Aorta (tissue), 5 donors: Measurements from ENCODE around the gene BOLA1. TPM values are rescaled to one million over a fixed set of nuclear protein-coding genes. Genes with fewer than 3 reads are reported as not detected.
"Not testable (repeated sequence)": the region's sequence is repeated elsewhere in the genome, so short reads cannot be mapped to it uniquely, and the experiment has no call there.

Experiments
- ATAC-seq: fragments of 200-7000 bp; cut with Tn5 transposase; one replicate; pipeline ENCODE4 v1.9.1; 2022; ENCODE audit warnings: moderate library complexity; ENCODE audit not compliant: low FRiP score
- DNase-seq, 2 donors: peaks; one replicate each; pipeline ENCODE4 v3.0.0-alpha.2; 2020
- H3K27ac ChIP-seq, 2 donors: one replicate each; pipeline ENCODE4 v1.5.1; 2013; ENCODE audit warnings: low read length in 2 of 2, mild to moderate bottlenecking in 2 of 2, moderate library complexity in 2 of 2, control low read depth in 1 of 2, inconsistent platforms in 1 of 2, low read depth in 1 of 2
- H3K27me3 ChIP-seq, 2 donors: one replicate each; pipeline ENCODE4 v1.6.1; 2013; ENCODE audit warnings: control low read depth in 1 of 2, low read length in 1 of 2, mild to moderate bottlenecking in 1 of 2, moderate library complexity in 1 of 2; ENCODE audit not compliant: insufficient read depth in 2 of 2, control insufficient read depth in 1 of 2
- H3K36me3 ChIP-seq, 2 donors: one replicate each; pipeline ENCODE4 v1.6.1; 2013; ENCODE audit warnings: control low read depth in 1 of 2, low read length in 1 of 2, mild to moderate bottlenecking in 1 of 2; ENCODE audit not compliant: insufficient read depth in 2 of 2, control insufficient read depth in 1 of 2
- H3K4me1 ChIP-seq, 2 donors: one replicate each; pipeline ENCODE4 v1.6.1; 2013; ENCODE audit warnings: low read length in 2 of 2, control low read depth in 1 of 2, mild to moderate bottlenecking in 1 of 2, moderate library complexity in 1 of 2; ENCODE audit not compliant: insufficient read depth in 2 of 2, control insufficient read depth in 1 of 2
- H3K4me3 ChIP-seq, 2 donors: one replicate each; pipeline ENCODE4 v1.5.1; 2013; ENCODE audit warnings: low read length in 2 of 2, control low read depth in 1 of 2, mild to moderate bottlenecking in 1 of 2
- H3K9me3 ChIP-seq: one replicate; pipeline ENCODE4 v1.6.1; 2013; ENCODE audit warnings: mild to moderate bottlenecking, low read length; ENCODE audit not compliant: control insufficient read depth
- WGBS, 2 donors: extraction: QIAGEN DNeasy Blood & Tissue Kit; methylation state at CpG; one replicate each; pipeline ENCODE4 v1.1.7; 2013; 5-methylcytosine and 5-hydroxymethylcytosine counted together
- intact Hi-C, 2 donors: fragments of 100-400 bp; cut with DNase I; formaldehyde crosslinking; loops; one replicate each; pipeline versions ENCODE4 v1.14.2 to v1.15.0; 2022
- polyA plus RNA-seq, 2 donors: library from polyadenylated mRNA; stranded (reverse); fragments of 200-250 nt; gene quantifications; one replicate each; pipeline ENCODE4 v1.2.3, GENCODE V29; 2013
- total RNA-seq, 2 donors: library from RNA; stranded (reverse); fragmentation: NEBNext Ultra II Directional; extraction: Animal tissue kit (Norgen Biotek cat#: 25700); gene quantifications; one replicate each; pipeline ENCODE4 v1.2.1, GENCODE V29; 2021
- donor health status: healthy with polysubstance abuse.
- donor health status: Bipolar disorder and iron deficiency.
- donor health status: DM: no; HTN: no; CAD: no.
- donor health status: DM: no; HTN: no; CAD: no.
- donor health status: DM: yes; HTN: yes; CAD: no.

The BOLA1 gene
- total and polyA plus RNA-seq, 4 donors, result 8.7 to 26.6 (median 18.1) TPM

DNA sequence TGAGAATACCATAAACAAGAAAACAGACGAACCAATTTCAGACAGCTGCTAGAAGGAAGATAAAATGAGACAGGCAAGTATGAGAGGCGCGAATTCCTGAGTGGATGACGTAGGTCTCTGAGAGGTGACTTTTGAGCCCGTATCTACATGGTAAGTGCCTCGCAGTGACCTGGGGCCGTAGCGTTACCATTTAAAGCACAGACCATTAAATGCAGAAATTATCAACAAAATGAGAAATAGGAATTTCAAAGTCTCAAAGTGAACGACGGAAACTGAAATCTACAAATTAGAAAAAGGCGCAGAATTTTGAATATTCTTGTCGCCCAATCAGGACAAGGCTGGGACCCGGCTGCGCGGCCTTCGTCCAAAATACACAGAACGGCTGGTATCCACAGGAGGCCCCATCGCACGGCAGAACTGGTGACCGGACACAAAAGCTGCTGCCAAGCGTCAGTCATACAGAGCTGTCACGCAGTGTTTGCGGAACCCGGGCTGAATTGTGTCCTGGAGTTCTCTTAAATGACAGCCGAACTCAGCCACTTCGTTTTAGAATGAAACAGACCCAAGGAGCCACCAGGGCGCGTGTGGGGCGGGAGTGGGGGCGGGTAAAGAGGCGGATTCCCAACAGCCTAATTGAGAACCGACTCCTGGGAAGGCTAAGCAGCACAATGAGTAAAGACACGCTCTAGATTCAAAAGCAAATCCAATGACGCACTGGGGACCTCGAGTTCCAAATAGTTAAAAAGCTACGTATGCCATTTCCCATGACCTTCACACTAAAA, 13.8 kb upstream of the BOLA1 start:
- Histone ChIP-seq H3K27ac (peak overlapping the region; percentile 5 to 96), H3K4me1 (peaks cover 0 to 4% of the 10 kb centered on the region in 2 donors), H3K36me3 (no peaks in the 10 kb centered on the region), H3K9me3 (no peaks in the 10 kb centered on the region), H3K27me3 (peaks cover 0 to 2% of the 10 kb centered on the region in 2 donors), H3K4me3 (peak overlapping the region; percentile 62 to 89)
- 0% methylated on average over 36 of the region's 36 CpGs for WGBS, 2 donors
- peak; percentile 81 for ATAC-seq
- DNase-seq, result peak; percentile 95 to 96
- intact Hi-C loops, result no loop called here

DNA sequence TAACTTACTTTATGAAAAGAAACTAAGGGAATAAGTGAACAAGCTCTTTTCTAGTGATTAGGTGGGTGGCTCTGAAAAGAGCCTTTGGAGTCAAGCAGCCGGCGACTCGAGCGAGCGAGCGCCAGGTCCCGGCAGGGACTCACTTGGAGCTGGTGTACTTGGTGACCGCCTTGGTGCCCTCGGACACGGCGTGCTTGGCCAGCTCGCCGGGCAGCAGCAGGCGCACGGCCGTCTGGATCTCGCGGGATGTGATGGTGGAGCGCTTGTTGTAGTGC, 13.3 kb upstream of the BOLA1 start:
- peak; percentile 0 for ATAC-seq
- Histone ChIP-seq H3K4me3 (peak overlapping the region; percentile 62 to 89), H3K27ac (peak overlapping the region; percentile 36 to 96)
- intact Hi-C loops, H3K36me3 ChIP-seq, DNase-seq, H3K4me1 ChIP-seq, H3K27me3 ChIP-seq, H3K9me3 ChIP-seq: not testable (repeated sequence)
- 0% methylated on average over 19 of the region's 19 CpGs for WGBS, 2 donors

DNA sequence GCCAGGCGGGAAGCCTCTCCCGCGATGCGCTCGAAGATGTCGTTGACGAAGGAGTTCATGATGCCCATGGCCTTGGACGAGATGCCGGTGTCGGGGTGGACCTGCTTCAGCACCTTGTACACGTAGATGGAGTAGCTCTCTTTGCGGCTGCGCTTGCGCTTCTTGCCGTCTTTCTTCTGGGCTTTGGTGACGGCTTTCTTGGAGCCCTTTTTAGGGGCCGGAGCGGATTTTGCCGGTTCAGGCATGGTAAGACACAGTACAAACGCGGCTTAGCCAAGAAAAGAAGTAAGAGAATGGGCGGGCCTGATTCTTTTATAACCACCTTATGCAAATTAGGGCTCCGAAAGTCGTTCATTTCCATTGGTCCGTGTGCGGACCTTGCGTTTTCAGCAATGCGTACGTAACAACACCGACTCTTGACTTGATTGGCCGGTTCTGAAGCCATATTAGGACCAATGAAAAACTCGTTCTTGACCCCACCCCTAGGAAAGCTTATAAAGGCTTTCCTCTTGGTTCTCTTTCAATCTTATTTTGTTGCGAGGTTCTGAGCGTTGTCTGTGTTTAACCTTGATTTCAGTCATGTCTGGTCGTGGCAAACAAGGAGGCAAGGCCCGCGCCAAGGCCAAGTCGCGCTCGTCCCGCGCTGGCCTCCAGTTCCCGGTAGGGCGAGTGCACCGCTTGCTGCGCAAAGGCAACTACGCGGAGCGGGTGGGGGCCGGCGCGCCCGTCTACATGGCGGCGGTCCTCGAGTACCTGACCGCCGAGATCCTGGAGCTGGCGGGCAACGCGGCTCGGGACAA, 12.8 kb upstream of the BOLA1 start:
- Histone ChIP-seq H3K27me3 (peaks cover 0 to 2% of the 10 kb centered on the region in 2 donors), H3K27ac (peak overlapping the region; percentile 98), H3K4me3 (peak overlapping the region; percentile 83 to 89), H3K4me1 (peaks cover 0 to 4% of the 10 kb centered on the region in 2 donors), H3K36me3 (no peaks in the 10 kb centered on the region), H3K9me3 (no peaks in the 10 kb centered on the region)
- DNase-seq (peak; percentile 88 to 91), ATAC-seq (peak; percentile 91)
- 0% methylated on average over 62 of the region's 62 CpGs for WGBS, 2 donors
- intact Hi-C loops, result no loop called here

DNA sequence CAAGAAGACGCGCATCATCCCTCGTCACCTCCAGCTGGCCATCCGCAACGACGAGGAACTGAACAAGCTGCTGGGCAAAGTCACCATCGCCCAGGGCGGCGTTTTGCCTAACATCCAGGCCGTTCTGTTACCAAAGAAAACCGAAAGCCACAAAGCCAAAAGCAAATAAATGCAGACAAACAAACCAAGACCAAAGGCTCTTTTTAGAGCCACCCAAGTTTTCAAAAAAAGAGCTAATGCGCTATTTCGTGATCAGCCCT, 12.2 kb upstream of the BOLA1 start:
- intact Hi-C loops, H3K4me1 ChIP-seq, ATAC-seq, H3K9me3 ChIP-seq, DNase-seq, H3K27me3 ChIP-seq, H3K36me3 ChIP-seq: not testable (repeated sequence)
- peak overlapping the region; percentile 35 to 83 for H3K4me3 ChIP-seq
- 0% methylated on average over 13 of the region's 13 CpGs for WGBS, 2 donors
- peak overlapping the region; percentile 98 for H3K27ac ChIP-seq

DNA sequence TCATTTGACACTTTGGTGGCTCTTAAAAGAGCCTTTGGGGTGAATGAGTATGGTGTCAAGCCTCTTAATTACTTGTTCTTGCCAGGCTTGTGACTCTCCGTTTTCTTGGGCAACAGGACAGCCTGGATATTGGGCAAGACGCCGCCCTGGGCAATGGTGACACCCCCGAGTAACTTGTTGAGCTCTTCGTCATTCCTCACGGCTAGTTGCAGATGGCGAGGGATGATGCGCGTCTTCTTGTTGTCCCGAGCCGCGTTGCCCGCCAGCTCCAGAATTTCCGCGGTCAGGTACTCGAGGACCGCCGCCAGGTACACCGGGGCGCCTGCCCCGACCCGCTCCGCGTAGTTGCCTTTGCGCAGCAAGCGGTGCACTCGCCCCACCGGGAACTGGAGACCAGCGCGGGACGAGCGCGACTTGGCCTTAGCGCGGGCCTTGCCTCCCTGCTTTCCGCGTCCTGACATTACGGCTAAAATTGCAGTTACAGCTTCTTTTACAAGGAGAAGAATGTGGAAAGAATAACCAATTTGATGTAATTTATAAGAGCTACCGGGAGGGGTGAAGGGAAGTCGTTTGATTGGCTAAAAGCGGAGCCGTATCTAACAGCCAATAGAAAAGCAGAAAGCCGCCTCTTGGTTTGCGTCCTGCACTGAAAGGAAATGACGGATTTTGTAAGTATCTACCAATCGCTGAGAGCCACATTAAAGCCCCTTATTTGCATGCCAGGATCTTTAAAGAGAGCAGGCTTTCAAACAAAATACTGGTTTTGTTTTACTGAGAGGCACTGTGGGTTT, 11.7 kb upstream of the BOLA1 start:
- Histone ChIP-seq H3K27ac (peak overlapping the region; percentile 98), H3K9me3 (no peaks in the 10 kb centered on the region), H3K36me3 (no peaks in the 10 kb centered on the region), H3K4me3 (peak overlapping the region; percentile 79 to 83), H3K4me1 (peaks cover 0 to 4% of the 10 kb centered on the region in 2 donors), H3K27me3 (peaks cover 0 to 2% of the 10 kb centered on the region in 2 donors)
- WGBS, 2 donors, result 0% methylated on average over 46 of the region's 46 CpGs
- intact Hi-C loops, result loop anchor here in 1 of 2 donors (2.0 kb wide), 1 partner anchor 51 kb away; no protein-coding TSS in a partner anchor
- DNase-seq (peak; percentile 85 to 88), ATAC-seq (peak; percentile 86)

DNA sequence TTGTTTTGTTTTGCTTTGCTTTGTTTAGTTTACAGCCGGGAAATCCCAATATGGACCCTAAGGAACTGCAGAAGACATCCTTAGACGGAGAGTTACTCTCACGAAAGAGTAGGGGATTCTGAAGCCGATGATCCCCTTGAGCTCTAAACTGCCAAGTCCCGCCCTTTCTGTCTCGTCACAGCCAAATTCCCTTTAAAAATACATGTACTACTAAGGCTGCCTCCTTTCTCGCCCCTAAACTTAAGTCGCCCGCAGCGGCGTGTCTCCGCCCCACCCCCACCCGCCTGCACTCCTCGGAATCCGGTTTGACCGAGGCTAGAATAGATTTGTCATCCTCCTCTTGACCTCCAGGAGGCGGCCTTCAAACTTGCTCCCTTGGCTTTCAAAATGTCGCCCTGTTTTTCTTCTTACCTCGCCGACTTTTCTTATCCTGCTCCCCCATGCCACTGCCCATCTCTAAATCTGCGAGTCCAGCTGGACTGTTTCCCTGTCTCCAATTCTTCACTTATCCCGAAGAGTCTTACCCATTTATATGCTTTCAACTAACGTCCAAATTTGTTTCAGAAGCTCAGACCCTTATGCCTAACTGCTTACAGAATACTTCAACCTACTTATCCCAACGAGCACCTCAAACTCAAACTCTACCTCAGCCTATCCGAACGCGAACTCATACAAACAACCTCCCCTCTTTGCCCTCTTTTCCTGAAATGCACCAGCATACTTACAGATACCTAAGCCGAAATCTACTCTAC, 10.9 kb upstream of the BOLA1 start:
- H3K27me3 ChIP-seq, result peaks cover 0 to 2% of the 10 kb centered on the region in 2 donors
- H3K4me1 ChIP-seq, result peaks cover 0 to 4% of the 10 kb centered on the region in 2 donors
- DNase-seq, result peak; percentile 90 to 92
- peak overlapping the region; percentile 54 to 97 for H3K4me3 ChIP-seq
- no peaks in the 10 kb centered on the region for H3K9me3 ChIP-seq
- H3K36me3 ChIP-seq, result no peaks in the 10 kb centered on the region
- WGBS, 2 donors, result 1% methylated on average over 28 of the region's 28 CpGs
- ATAC-seq, result peak; percentile 70
- intact Hi-C loops, result loop anchor here in 1 of 2 donors (2.0 kb wide), 1 partner anchor 50 kb away; no protein-coding TSS in a partner anchor
- peak overlapping the region; percentile 59 to 98 for H3K27ac ChIP-seq

DNA sequence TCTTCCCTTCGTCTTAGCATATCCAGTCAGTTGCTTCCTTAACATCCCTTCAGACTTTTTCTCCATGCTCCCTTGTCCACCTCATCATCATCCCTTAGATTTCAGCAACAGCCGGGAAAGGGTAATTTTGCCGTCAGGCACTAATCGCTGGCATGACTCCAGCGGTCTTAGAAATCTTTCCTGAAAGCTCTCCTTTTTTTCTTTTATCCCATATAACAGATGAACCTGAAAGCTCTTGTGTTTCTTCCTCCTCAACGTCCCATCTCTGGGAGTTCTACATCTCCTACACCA, 10.4 kb upstream of the BOLA1 start:
- DNase-seq (peak; percentile 62 to 63), ATAC-seq (no peak)
- peaks cover 0 to 2% of the 10 kb centered on the region in 2 donors for H3K27me3 ChIP-seq
- peak overlapping the region; percentile 52 to 98 for H3K27ac ChIP-seq
- intact Hi-C loops, result loop anchor here in 1 of 2 donors (2.0 kb wide), 1 partner anchor 50 kb away; no protein-coding TSS in a partner anchor
- peaks cover 0 to 4% of the 10 kb centered on the region in 2 donors for H3K4me1 ChIP-seq
- H3K9me3 ChIP-seq, result no peaks in the 10 kb centered on the region
- WGBS, 2 donors, result 5 to 7% methylated on average over 6 of the region's 6 CpGs
- peak overlapping the region; percentile 54 to 97 for H3K4me3 ChIP-seq
- no peaks in the 10 kb centered on the region for H3K36me3 ChIP-seq

DNA sequence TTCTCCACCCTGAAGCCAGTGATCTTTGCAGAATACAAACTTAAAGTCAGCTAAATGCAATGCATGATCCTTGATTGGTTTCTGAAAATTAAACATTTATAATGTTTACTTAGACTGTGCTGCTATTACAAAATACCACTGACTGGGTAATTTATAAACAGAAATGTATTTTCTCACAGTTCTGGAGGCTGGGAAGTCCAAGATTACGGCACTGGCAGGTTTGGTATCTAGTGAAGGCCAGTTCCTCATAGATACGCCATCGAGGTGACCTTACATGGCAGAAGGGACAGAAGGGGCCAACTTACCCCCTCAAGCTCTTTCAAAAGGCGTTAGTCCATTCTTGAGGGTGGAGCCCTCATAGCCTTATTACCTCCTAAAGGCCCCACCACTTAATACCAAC, 2.8 kb upstream of the BOLA1 start:
- Histone ChIP-seq H3K36me3 (no peaks in the 10 kb centered on the region), H3K4me1 (no peaks in the 10 kb centered on the region), H3K4me3 (no peak overlapping the region), H3K27ac (no peak overlapping the region), H3K27me3 (no peaks in the 10 kb centered on the region), H3K9me3 (no peaks in the 10 kb centered on the region)
- intact Hi-C loops, result loop anchor here in 1 of 2 donors (5.0 kb wide), 1 partner anchor 281 kb away; no protein-coding TSS in a partner anchor
- WGBS, 2 donors, result 95 to 96% methylated on average over 4 of the region's 4 CpGs
- DNase-seq, result no peak
- ATAC-seq, result no peak
